ENCODE results near the gene SCTR. TPM values are rescaled to one million over a fixed set of nuclear protein-coding genes. Genes with fewer than 3 reads are reported as not detected.
A peak's percentile ranks its signal among the peaks of the same experiment; 100 is the strongest.

Gene SCTR
- total and polyA plus RNA-seq, 2 of the 8 experiments (the other 6 are each of a cell fraction or from before 2014, with no cell fraction given), result 0.15 TPM; not detected in 1

- Histone ChIP-seq H3K18ac (ENCODE audit: extremely low read depth, low read length) (no peak overlapping the region), H3K36me3 (ENCODE audit: control insufficient read depth in 2 of 4, insufficient read depth in 4 of 4, low read length in 3 of 4) (no peaks in the 10 kb centered on the region), H4K20me1 (replicated peaks in 1 of 2; ENCODE audit: control insufficient read depth in 1 of 2, insufficient read depth in 2 of 2, low read length in 2 of 2) (no peaks in the 10 kb centered on the region), H3K4ac (replicated peaks; ENCODE audit: insufficient read length, low read depth, low read length) (no peak overlapping the region), H3K27me3 (replicated peaks in 1 of 4; ENCODE audit: control insufficient read depth in 3 of 4, extremely low read depth in 1 of 4, insufficient read depth in 3 of 4, low read length in 3 of 4) (no peaks in the 10 kb centered on the region; a peak in 1 of 7 replicates), H2BK12ac (ENCODE audit: low read depth, low read length) (no peak overlapping the region), H3K4me3 (ENCODE audit: extremely low read depth in 1 of 4, insufficient read depth in 2 of 4, low read depth in 3 of 4, low read length in 4 of 4) (no peak overlapping the region), H3K9ac (replicated peaks in 1 of 4; ENCODE audit: extremely low read depth in 1 of 4, low read depth in 3 of 4, low read length in 3 of 4) (no peak overlapping the region), H3K23me2 (ENCODE audit: low read depth, low read length) (peaks cover 2% of the 10 kb centered on the region; the same call in 1 of the 2 replicates), H2BK20ac (ENCODE audit: low read length) (no peak overlapping the region), H2BK15ac (ENCODE audit: low read length) (no peak overlapping the region), H3K56ac (replicated peaks; ENCODE audit: insufficient read length, low read depth, low read length) (no peak overlapping the region), H3K4me1 (replicated peaks in 1 of 4; ENCODE audit: control insufficient read depth in 3 of 4, insufficient read depth in 4 of 4, low read length in 3 of 4) (peaks cover 0 to 4% (median 0%) of the 10 kb centered on the region in 4 experiments; a peak in 4 of 7 replicates), H3K27ac (ENCODE audit: low read depth, low read length) (no peak overlapping the region), H3K23ac (ENCODE audit: insufficient read length) (no peak overlapping the region), H2AFZ (ENCODE audit: low read length) (peak overlapping the region; percentile 79; the same call in 1 of the 2 replicates), H2BK120ac (replicated peaks; ENCODE audit: low read depth, low read length) (no peak overlapping the region), H4K5ac (ENCODE audit: insufficient read length, low read depth, low read length) (no peak overlapping the region), H3K9me3 (ENCODE audit: insufficient read depth in 2 of 2, low read depth in 1 of 2, low read length in 1 of 2) (no peaks in the 10 kb centered on the region), H2AK5ac (ENCODE audit: low read depth, low read length) (no peak overlapping the region), H3K79me2 (ENCODE audit: control insufficient read depth in 1 of 2, insufficient read depth in 2 of 2, low read length in 2 of 2) (no peaks in the 10 kb centered on the region), H4K91ac (replicated peaks; ENCODE audit: insufficient read length, low read length) (no peak overlapping the region), H3K14ac (ENCODE audit: insufficient read length) (no peak overlapping the region), H3K4me2 (ENCODE audit: insufficient read depth in 1 of 2, low read depth in 2 of 2, low read length in 2 of 2) (no peak overlapping the region), H4K8ac (ENCODE audit: extremely low read depth, insufficient read depth, low read length) (no peak overlapping the region), H2BK5ac (ENCODE audit: low read depth, low read length) (no peak overlapping the region), H3K79me1 (ENCODE audit: low read depth, low read length) (no peaks in the 10 kb centered on the region)
- FAIRE-seq (no peak), DNase-seq (ENCODE audit: low read depth in 1 of 2, low spot score in 2 of 2) (no peak)
- 87% methylated on average over 4 of the region's 4 CpGs; no CpG with 5 or more reads in 1 of the 2 experiments for WGBS, 2 experiments (ENCODE audit: extremely low coverage in 1 of 2, insufficient coverage in 1 of 2, insufficient read length in 1 of 2, insufficient replicate concordance in 2 of 2, low coverage in 1 of 2, low lambda C conversion rate in 2 of 2, missing lambda C conversion rate in 1 of 2)
- CTCF ChIA-PET (ENCODE audit: partially characterized antibody), result interaction anchor here (0.6 to 9.6 kb wide), 9 partner anchors 11 to 242 kb away, joined by 3 to 90 read pairs (median 3); no protein-coding TSS in a partner anchor
- TF ChIP-seq SP1 (IDR thresholded peaks at IDR 0.05; ENCODE audit: low read depth, low read length) (no peak), JUND (IDR thresholded peaks at IDR 0.05; ENCODE audit: low read length) (no peak), SP2 (IDR thresholded peaks at IDR 0.05; ENCODE audit: low read length) (no peak), MAFK (IDR thresholded peaks at IDR 0.05; ENCODE audit: low read depth, low read length) (no peak)
- TF ChIP-seq, protein P1, sequence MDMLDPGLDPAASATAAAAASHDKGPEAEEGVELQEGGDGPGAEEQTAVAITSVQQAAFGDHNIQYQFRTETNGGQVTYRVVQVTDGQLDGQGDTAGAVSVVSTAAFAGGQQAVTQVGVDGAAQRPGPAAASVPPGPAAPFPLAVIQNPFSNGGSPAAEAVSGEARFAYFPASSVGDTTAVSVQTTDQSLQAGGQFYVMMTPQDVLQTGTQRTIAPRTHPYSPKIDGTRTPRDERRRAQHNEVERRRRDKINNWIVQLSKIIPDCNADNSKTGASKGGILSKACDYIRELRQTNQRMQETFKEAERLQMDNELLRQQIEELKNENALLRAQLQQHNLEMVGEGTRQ (IDR thresholded peaks at IDR 0.05; ENCODE audit: low read length), result peak; percentile 70
- POLR2A ChIA-PET (ENCODE audit: partially characterized antibody), result interaction anchor here (1.0 to 1.7 kb wide), 2 partner anchors 10 to 33 kb away, joined by 3 to 5 read pairs; partner anchors contain the start of gene TMEM37
Observed at GRCh38 chr2:119464981-119465380, 59.3 kb downstream of the SCTR start.

All from H1 (cell line).